NCI-H82 (cell line): ENCODE results near the gene ZSWIM4.
"Not testable (repeated sequence)": the region's sequence is repeated elsewhere in the genome, so short reads cannot be mapped to it uniquely, and the experiment has no call there.

Experiments used
- DNase-seq: peaks from one replicate; lab custom pipeline; 2025; lab: John Stamatoyannopoulos, UW

Gene ZSWIM4

GRCh38 chr19:13778398-13778797 is 16.8 kb upstream of the ZSWIM4 start:
- no peak for DNase-seq

GRCh38 chr19:13778847-13779246 is 16.4 kb upstream of the ZSWIM4 start:
- DNase-seq: no peak

- DNase-seq: not testable (repeated sequence)
Observed at GRCh38 chr19:13779794-13780193, 15.4 kb upstream of the ZSWIM4 start.

- peak; percentile 93 for DNase-seq
Observed at GRCh38 chr19:13781547-13781946, 13.7 kb upstream of the ZSWIM4 start.

- no peak for DNase-seq
Observed at GRCh38 chr19:13782537-13782936, 12.7 kb upstream of the ZSWIM4 start.

GRCh38 chr19:13783565-13784500 is 11.4 kb upstream of the ZSWIM4 start:
- no peak for DNase-seq

- DNase-seq: peak; percentile 90
Observed at GRCh38 chr19:13784731-13785452, 10.4 kb upstream of the ZSWIM4 start.

- no peak for DNase-seq
Observed at GRCh38 chr19:13788991-13789390, 6.3 kb upstream of the ZSWIM4 start.

- DNase-seq: no peak
Observed at GRCh38 chr19:13790354-13790753, 4.9 kb upstream of the ZSWIM4 start.

- DNase-seq: not testable (repeated sequence)
Observed at GRCh38 chr19:13793317-13793716, 1.9 kb upstream of the ZSWIM4 start.

GRCh38 chr19:13794398-13794756 is 866 bp upstream of the ZSWIM4 start:
- no peak for DNase-seq

- DNase-seq: no peak
Observed at GRCh38 chr19:13795595-13796300, 505 bp downstream of the ZSWIM4 start.

- DNase-seq: peak; percentile 59
Observed at GRCh38 chr19:13796301-13797057, 1.2 kb downstream of the ZSWIM4 start.

- no peak for DNase-seq
Observed at GRCh38 chr19:13797058-13797440, 1.8 kb downstream of the ZSWIM4 start.

- no peak for DNase-seq
Observed at GRCh38 chr19:13797870-13798269, 2.6 kb downstream of the ZSWIM4 start.

GRCh38 chr19:13799669-13800068 is 4.4 kb downstream of the ZSWIM4 start:
- no peak for DNase-seq

GRCh38 chr19:13803038-13803437 is 7.8 kb downstream of the ZSWIM4 start:
- no peak for DNase-seq

- peak; percentile 52 for DNase-seq
Observed at GRCh38 chr19:13804830-13805683, 9.8 kb downstream of the ZSWIM4 start.

- no peak for DNase-seq
Observed at GRCh38 chr19:13806728-13807127, 11.5 kb downstream of the ZSWIM4 start.

- no peak for DNase-seq
Observed at GRCh38 chr19:13807421-13808021, 12.3 kb downstream of the ZSWIM4 start.
